Panc1 (cell line): ENCODE measurements around the gene ANKRA2.

Source experiments
- POLR2AphosphoS5 ChIP-seq: IDR thresholded peaks from 2 replicates; pipeline ENCODE4 v1.6.1; 2012; ENCODE audit warnings: mild to moderate bottlenecking, low read depth, low read length, moderate library complexity
- TF ChIP-seq, protein P1 (sequence below): fragments of 450-650 bp; IDR thresholded peaks from 2 replicates; pipeline ENCODE4 v1.5.1; 2017; ENCODE audit warnings: mild to moderate bottlenecking

DNA sequence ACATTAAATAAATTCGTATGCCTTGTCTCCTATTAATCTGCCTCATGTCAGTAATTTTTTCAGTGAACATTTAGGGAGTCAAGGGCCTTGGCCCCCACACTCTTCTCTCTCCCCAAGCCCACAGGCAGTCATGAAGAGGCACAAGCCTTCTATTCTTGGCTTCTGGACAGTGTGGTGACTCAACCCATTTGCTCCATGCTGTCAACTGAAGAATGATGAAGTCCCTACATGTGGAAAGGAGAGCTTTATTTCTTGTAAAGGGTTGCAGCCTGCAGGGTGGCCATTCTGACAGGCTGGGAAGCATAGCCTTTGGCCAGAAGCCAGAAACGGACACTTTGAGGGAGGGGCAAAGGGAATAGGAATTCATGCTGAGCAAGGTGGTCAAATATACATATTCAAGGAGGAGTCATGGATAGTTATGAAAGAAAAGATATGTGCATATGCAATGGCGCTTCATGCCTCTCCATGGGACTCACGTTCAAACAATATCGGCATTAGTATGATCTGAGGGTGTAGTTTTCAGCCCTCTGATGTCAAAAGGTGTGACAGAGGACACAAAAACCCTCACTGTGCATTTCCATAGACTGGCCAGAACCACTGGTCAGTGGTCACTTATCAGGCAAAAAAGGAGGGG lies 31.3 kb downstream of the ANKRA2 start:
- TF ChIP-seq POLR2AphosphoS5, result no peak
- TF ChIP-seq, protein P1, sequence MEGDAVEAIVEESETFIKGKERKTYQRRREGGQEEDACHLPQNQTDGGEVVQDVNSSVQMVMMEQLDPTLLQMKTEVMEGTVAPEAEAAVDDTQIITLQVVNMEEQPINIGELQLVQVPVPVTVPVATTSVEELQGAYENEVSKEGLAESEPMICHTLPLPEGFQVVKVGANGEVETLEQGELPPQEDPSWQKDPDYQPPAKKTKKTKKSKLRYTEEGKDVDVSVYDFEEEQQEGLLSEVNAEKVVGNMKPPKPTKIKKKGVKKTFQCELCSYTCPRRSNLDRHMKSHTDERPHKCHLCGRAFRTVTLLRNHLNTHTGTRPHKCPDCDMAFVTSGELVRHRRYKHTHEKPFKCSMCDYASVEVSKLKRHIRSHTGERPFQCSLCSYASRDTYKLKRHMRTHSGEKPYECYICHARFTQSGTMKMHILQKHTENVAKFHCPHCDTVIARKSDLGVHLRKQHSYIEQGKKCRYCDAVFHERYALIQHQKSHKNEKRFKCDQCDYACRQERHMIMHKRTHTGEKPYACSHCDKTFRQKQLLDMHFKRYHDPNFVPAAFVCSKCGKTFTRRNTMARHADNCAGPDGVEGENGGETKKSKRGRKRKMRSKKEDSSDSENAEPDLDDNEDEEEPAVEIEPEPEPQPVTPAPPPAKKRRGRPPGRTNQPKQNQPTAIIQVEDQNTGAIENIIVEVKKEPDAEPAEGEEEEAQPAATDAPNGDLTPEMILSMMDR, result no peak
